Stimulated activated CD8-positive, alpha-beta memory T cell treated with anti-CD3 and anti-CD28 coated beads, Interleukin-15, amount 100 ng/mL, for 4 hours (primary cell): ENCODE measurements around the gene TEDDM1.
"Not testable (repeated sequence)": the region's sequence is repeated elsewhere in the genome, so short reads cannot be mapped to it uniquely, and the experiment has no call there.

Experiments used
- DNase-seq, 2 donors: peaks; one replicate each; pipeline ENCODE4 v3.0.0-alpha.2; 2020; ENCODE audit warnings: low read depth in 2 of 2

The TEDDM1 gene

GRCh38 chr1:182400567-182400966, at the start of gene TEDDM1:
Gene TEDDM1, minus strand, starts transcription at chr1:182400667. Its CDS starts 182 bp downstream, at chr1:182400485.
- DNase-seq: no peak

GRCh38 chr1:182450087-182450486, 49.6 kb upstream of the TEDDM1 start, which contains the start of gene RGSL1:
Gene RGSL1, plus strand, starts transcription at chr1:182450146. Its CDS starts 20 bp downstream, at chr1:182450166.
- no peak for DNase-seq

- no peak for DNase-seq
Observed at GRCh38 chr1:182447660-182448059, 47.2 kb upstream of the TEDDM1 start.

- DNase-seq: not testable (repeated sequence)
Observed at GRCh38 chr1:182447124-182447523, 46.7 kb upstream of the TEDDM1 start.

- no peak for DNase-seq
Observed at GRCh38 chr1:182446033-182446669, 45.7 kb upstream of the TEDDM1 start.

- no peak for DNase-seq
Observed at GRCh38 chr1:182444497-182444896, 44.0 kb upstream of the TEDDM1 start.

GRCh38 chr1:182442333-182442732, 41.9 kb upstream of the TEDDM1 start:
- DNase-seq: no peak

GRCh38 chr1:182441719-182442118, 41.3 kb upstream of the TEDDM1 start:
- no peak for DNase-seq

- DNase-seq: no peak
Observed at GRCh38 chr1:182438326-182438725, 37.9 kb upstream of the TEDDM1 start.

- DNase-seq: no peak
Observed at GRCh38 chr1:182433580-182433979, 33.1 kb upstream of the TEDDM1 start.

GRCh38 chr1:182431278-182431677, 30.8 kb upstream of the TEDDM1 start:
- DNase-seq: no peak

- DNase-seq: no peak
Observed at GRCh38 chr1:182430263-182431068, 30.0 kb upstream of the TEDDM1 start.

- no peak for DNase-seq
Observed at GRCh38 chr1:182428043-182428442, 27.6 kb upstream of the TEDDM1 start.

GRCh38 chr1:182426442-182427430, 26.3 kb upstream of the TEDDM1 start:
- DNase-seq: no peak

GRCh38 chr1:182415789-182416188, 15.3 kb upstream of the TEDDM1 start:
- DNase-seq: no peak

GRCh38 chr1:182413969-182414368, 13.5 kb upstream of the TEDDM1 start:
- no peak for DNase-seq

GRCh38 chr1:182413486-182413885, 13.0 kb upstream of the TEDDM1 start:
- no peak for DNase-seq

- DNase-seq: no peak
Observed at GRCh38 chr1:182410620-182411273, 10.3 kb upstream of the TEDDM1 start.

GRCh38 chr1:182410138-182410537, 9.7 kb upstream of the TEDDM1 start:
- DNase-seq: no peak

GRCh38 chr1:182408435-182409075, 8.1 kb upstream of the TEDDM1 start:
- DNase-seq: no peak

GRCh38 chr1:182407724-182408123, 7.3 kb upstream of the TEDDM1 start:
- DNase-seq: no peak
